Activated naive CD4-positive, alpha-beta T cell treated with anti-CD3 and anti-CD28 coated beads for 36 hours (primary cell): ENCODE results near the gene GASK1A. TPM values are rescaled to one million over a fixed set of nuclear protein-coding genes. Genes with fewer than 3 reads are reported as not detected.

Source experiments
- CTCF ChIA-PET: fragments of 350-600 bp; sonication (Branson Sonifier 250); formaldehyde crosslinking; loops from one replicate; lab custom pipeline; 2021; ENCODE audit warnings: antibody characterized with exemption; lab: Charles Lee
- DNase-seq: peaks from one replicate; pipeline ENCODE4 v3.0.0-alpha.2; 2020
- H3K27ac Mint-ChIP-seq: one replicate; pipeline ENCODE4 v1.8.0; 2021; ENCODE audit warnings: mild to moderate bottlenecking, mixed read lengths
- H3K27me3 Mint-ChIP-seq: one replicate; pipeline ENCODE4 v1.8.0; 2021; ENCODE audit warnings: low read depth, mixed read lengths
- H3K36me3 Mint-ChIP-seq: one replicate; pipeline ENCODE4 v1.8.0; 2021; ENCODE audit warnings: low read depth, mixed read lengths
- H3K4me1 Mint-ChIP-seq: one replicate; pipeline ENCODE4 v1.8.0; 2021; ENCODE audit warnings: low read depth, mixed read lengths
- H3K4me3 Mint-ChIP-seq: one replicate; pipeline ENCODE4 v1.8.0; 2021; ENCODE audit warnings: mild to moderate bottlenecking, moderate library complexity, mixed read lengths
- H3K9me3 Mint-ChIP-seq: one replicate; pipeline ENCODE4 v1.8.0; 2021; ENCODE audit warnings: mixed read lengths
- intact Hi-C: fragments of 100-400 bp; cut with micrococcal nuclease; formaldehyde crosslinking; loops from one replicate; pipeline ENCODE4 v1.15.1; 2023
- total RNA-seq, 2 experiments: library from RNA; stranded (reverse); gene quantifications; one replicate each; pipeline ENCODE4 v1.2.3, GENCODE V29; 2021

Gene GASK1A
- total RNA-seq, 2 experiments from 2014 or later, result not detected

DNA sequence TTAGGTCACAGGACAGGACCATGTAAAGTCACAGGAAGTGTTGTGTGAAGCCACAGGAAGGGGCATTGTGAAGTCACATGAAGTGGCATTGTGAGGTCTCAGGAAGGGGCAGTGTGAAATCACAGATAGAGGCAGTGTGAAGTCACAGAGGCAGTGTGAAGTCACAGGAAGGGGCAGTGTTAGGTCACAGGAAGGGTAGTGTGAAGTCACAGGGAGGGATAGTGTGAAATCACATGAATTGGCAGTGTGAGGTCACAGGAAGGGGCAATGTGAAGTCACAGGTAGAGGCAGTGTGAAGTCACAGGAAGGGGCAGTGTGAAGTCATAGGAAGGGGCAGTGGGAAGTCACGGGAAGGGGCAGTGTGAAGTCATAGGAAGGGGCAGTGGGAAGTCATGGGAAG lies 37.9 kb downstream of the GASK1A start:
- Mint-ChIP-seq H3K36me3 (no peaks in the 10 kb centered on the region), H3K27ac (no peak overlapping the region), H3K4me1 (peaks cover 35% of the 10 kb centered on the region), H3K9me3 (peaks cover 5% of the 10 kb centered on the region), H3K27me3 (no peaks in the 10 kb centered on the region), H3K4me3 (no peak overlapping the region)
- CTCF ChIA-PET, result no interaction called here
- no peak for DNase-seq
- intact Hi-C loops, result no loop called here

DNA sequence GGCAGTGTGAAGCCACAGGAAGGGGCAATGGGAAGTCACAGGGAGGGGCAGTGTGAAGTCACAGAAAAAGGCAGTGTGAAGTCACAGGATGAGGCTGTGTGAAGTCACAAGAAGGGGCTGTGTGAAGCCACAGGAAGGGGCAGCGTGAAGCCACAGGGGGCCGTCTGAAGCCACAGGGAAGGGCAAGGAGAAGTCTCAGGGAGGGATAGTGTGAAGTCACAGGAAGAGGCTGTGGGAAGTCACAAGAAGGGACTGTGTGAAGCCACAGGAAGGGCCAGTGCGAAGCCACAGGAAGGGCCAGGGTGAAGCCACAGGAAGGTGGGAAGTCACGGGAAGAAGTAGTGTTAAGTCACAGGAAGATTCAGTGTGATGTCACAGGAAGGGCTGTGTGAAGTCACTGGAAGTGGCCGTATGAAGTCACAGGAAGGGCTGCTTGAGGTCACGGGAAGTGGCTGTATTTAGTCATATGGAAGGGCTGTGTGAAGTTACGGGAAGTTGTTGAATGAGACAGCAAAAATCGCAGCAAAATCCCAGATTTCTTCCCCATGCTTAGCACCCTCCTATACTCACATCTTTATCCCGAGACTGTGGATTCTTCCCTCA lies 38.6 kb downstream of the GASK1A start:
- no peak for DNase-seq
- no peak overlapping the region for H3K4me3 Mint-ChIP-seq
- H3K27ac Mint-ChIP-seq, result peak overlapping the region; percentile 33
- peaks cover 10% of the 10 kb centered on the region for H3K9me3 Mint-ChIP-seq
- intact Hi-C loops, result no loop called here
- H3K4me1 Mint-ChIP-seq, result peaks cover 41% of the 10 kb centered on the region
- CTCF ChIA-PET, result no interaction called here
- H3K27me3 Mint-ChIP-seq, result no peaks in the 10 kb centered on the region
- no peaks in the 10 kb centered on the region for H3K36me3 Mint-ChIP-seq

DNA sequence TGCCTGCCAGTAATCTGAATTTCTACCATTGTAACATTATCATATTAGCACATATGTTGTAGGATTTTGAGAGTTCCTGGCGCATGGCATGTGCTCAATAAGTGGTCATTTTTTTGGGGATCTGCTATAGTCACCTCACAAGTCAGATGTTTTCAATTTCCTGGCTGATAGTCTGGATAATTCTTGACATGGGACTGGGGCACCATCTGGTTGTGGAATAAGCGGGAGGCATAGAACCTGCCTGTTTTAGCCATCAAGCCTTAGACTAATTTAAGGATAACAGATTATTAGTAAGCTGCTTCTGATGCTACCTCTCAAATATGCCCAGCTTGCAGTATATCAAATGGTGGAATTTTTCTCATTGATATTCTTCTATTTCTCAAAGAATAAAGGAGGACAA lies 39.1 kb downstream of the GASK1A start:
- peaks cover 10% of the 10 kb centered on the region for H3K9me3 Mint-ChIP-seq
- CTCF ChIA-PET, result no interaction called here
- no peak for DNase-seq
- H3K27ac Mint-ChIP-seq, result peak overlapping the region; percentile 33
- no peak overlapping the region for H3K4me3 Mint-ChIP-seq
- intact Hi-C loops, result no loop called here
- H3K4me1 Mint-ChIP-seq, result peaks cover 47% of the 10 kb centered on the region
- no peaks in the 10 kb centered on the region for H3K36me3 Mint-ChIP-seq
- no peaks in the 10 kb centered on the region for H3K27me3 Mint-ChIP-seq

DNA sequence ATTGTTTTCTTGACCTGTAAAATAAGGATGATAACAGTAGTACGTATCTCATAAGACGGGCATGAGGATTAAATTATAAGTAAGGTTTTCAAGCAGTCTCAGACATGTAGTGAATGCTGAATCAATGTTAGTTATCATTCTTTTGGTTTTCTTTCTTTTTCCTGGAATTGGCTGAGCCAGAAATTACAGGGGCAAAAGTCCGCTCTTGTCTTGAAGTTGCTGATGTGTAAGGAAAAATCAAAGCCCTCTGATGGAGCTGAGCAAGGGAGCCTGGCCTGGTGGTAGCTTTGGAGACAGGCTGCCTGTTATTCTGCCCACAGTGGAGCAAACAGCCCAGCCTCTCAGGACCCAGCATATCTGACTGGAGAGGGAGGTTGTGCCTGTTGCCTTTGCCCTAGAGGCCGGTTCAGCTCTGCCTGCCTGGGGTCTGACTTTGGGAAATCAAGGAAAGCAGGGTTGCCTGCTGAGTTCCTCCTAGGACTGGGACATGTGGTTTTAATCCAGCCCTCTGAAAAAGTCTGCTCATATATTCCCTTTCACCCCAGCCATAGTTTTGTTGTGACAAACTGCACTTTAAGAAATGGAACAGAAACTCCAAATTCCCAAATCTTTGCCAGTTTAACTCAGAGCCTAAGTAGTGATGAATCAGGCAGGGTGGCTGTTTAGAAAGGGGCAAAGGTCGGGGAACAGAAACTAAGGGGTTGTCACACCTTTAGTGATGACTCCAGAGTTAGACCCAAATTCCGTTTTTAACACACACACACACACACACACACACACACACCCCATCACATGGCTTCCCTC lies 40.1 kb downstream of the GASK1A start:
- Mint-ChIP-seq H3K27ac (peak overlapping the region; percentile 50), H3K4me1 (peaks cover 56% of the 10 kb centered on the region), H3K36me3 (no peaks in the 10 kb centered on the region), H3K9me3 (peaks cover 10% of the 10 kb centered on the region), H3K27me3 (no peaks in the 10 kb centered on the region), H3K4me3 (no peak overlapping the region)
- CTCF ChIA-PET, result no interaction called here
- no peak for DNase-seq
- intact Hi-C loops, result no loop called here

DNA sequence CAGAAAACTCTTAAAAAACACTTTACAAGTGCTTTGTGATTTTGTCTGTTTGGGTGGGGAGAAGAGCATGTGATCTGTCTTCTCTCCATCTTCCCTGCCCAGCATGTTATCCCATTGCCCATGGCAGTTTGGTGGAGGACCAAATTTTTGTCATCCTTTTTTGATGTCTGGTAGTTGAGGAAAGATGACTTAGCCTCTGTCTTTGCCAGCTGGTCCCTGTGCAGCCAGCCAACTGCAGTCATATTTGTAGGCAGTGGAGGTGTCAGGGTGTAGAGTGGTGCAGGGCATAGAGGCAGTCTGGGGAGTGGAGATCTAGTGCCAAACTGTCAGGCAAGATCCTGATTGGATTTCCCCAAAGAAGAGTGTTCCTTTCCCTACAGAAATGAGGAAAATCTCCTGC lies 40.7 kb downstream of the GASK1A start:
- Mint-ChIP-seq H3K27ac (no peak overlapping the region), H3K36me3 (no peaks in the 10 kb centered on the region), H3K4me1 (peaks cover 62% of the 10 kb centered on the region), H3K4me3 (no peak overlapping the region), H3K9me3 (peaks cover 10% of the 10 kb centered on the region), H3K27me3 (no peaks in the 10 kb centered on the region)
- DNase-seq, result no peak
- CTCF ChIA-PET, result no interaction called here
- intact Hi-C loops, result no loop called here

DNA sequence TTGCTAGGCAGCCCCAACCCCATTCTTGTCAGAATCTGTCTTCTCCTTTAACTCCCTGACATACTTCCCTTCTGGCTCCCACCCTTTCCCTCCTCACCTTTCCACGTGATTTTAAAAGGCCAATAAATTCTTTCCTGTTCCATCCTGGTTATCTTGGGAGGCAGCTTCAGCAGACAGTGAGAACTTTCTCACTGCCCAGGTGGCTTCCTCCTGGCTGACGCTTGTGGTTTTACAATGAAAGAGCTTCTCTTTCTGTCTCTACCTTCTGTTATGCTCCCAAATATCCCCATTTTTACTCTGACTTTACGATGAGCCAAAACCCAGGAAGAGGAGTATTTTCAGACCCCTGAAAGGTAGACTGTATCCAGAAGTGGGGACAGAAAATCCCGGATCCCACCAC lies 42.1 kb downstream of the GASK1A start:
- H3K4me3 Mint-ChIP-seq, result no peak overlapping the region

DNA sequence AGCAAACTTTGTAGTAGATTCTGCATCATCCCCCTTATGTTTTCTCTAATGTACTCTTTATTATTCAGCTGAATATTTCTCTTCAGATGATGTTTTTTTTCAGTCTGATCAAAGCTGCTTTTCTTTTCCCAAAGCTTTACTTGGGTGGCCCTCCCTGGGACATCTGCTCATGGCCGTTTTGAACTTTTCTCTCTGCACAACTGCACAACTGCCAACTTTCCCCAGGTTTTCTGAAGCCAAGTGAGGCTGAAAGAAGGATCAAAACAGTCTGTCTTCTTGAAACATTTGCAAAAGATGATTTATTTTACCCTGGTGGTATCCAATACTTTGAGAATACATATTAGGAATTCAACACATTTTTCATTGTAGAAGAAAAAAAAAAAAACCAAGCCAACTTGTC lies 43.0 kb downstream of the GASK1A start:
- H3K36me3 Mint-ChIP-seq, result no peaks in the 10 kb centered on the region
- CTCF ChIA-PET, result interaction anchor here (0.6 to 0.7 kb wide), 3 partner anchors 182 to 276 kb away, joined by 3 to 7 read pairs (median 4); no protein-coding TSS in a partner anchor
- H3K4me3 Mint-ChIP-seq, result no peak overlapping the region
- H3K9me3 Mint-ChIP-seq, result peaks cover 10% of the 10 kb centered on the region
- peaks cover 74% of the 10 kb centered on the region for H3K4me1 Mint-ChIP-seq
- no peak overlapping the region for H3K27ac Mint-ChIP-seq
- no peak for DNase-seq
- H3K27me3 Mint-ChIP-seq, result no peaks in the 10 kb centered on the region
- intact Hi-C loops, result no loop called here

More for the DNA sequence above, 42.1 kb downstream of the GASK1A start:
- CTCF ChIA-PET, result interaction anchor here (1.0 kb wide), 1 partner anchor 12 kb away, joined by 4 read pairs; no protein-coding TSS in a partner anchor
- DNase-seq, result no peak
- Mint-ChIP-seq H3K27me3 (no peaks in the 10 kb centered on the region), H3K4me1 (peaks cover 72% of the 10 kb centered on the region), H3K36me3 (no peaks in the 10 kb centered on the region), H3K27ac (no peak overlapping the region), H3K9me3 (peaks cover 10% of the 10 kb centered on the region)
- intact Hi-C loops, result no loop called here

DNA sequence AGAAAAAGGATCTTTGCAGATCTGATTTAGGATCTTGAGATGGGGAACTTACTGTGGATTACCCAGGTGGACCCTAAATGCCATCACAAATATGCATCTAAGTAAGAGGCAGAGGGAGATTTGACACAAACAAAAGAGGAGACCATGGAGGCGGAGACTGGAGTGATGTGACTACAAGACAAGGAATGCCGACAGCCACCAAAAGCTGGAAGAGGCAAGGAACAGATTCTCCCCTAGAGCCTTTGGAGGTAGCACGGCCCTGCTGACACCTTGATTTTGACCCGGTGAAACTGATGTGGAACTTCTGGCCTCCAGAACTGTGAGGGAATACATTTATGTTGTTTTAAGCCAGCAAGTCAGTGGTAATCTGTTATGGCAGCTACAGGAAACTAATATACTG lies 44.0 kb downstream of the GASK1A start:
- CTCF ChIA-PET, result no interaction called here
- Mint-ChIP-seq H3K9me3 (peaks cover 10% of the 10 kb centered on the region), H3K4me3 (no peak overlapping the region), H3K27ac (no peak overlapping the region), H3K36me3 (no peaks in the 10 kb centered on the region), H3K27me3 (no peaks in the 10 kb centered on the region), H3K4me1 (peaks cover 74% of the 10 kb centered on the region)
- no peak for DNase-seq
- intact Hi-C loops, result no loop called here

DNA sequence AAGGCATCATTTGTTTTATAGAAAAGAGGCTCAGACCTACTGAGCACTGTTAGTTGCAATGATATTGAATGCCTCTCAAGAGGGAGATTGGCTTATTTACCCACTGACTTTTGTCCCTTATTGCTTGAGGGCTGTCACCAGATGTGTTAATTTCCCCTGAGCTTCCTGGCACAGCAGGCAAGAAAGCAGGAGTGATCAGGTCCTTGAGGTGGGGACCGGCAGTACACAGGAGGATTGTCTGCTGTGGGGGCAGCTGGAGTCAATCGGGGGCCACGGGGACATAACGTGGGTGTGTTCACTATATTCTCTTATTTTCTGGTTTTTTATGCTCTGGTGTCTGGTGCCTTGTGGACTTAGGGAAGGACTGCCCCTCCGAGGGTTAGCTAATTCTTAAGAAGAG lies 44.6 kb downstream of the GASK1A start:
- intact Hi-C loops, result no loop called here
- Mint-ChIP-seq H3K4me3 (peak overlapping the region; percentile 30), H3K9me3 (peaks cover 10% of the 10 kb centered on the region), H3K27me3 (no peaks in the 10 kb centered on the region), H3K4me1 (peaks cover 70% of the 10 kb centered on the region), H3K27ac (peak overlapping the region; percentile 75), H3K36me3 (no peaks in the 10 kb centered on the region)
- DNase-seq, result no peak
- CTCF ChIA-PET, result interaction anchor here (0.8 to 0.9 kb wide), 3 partner anchors 16 to 87 kb away, joined by 3 read pairs; no protein-coding TSS in a partner anchor

DNA sequence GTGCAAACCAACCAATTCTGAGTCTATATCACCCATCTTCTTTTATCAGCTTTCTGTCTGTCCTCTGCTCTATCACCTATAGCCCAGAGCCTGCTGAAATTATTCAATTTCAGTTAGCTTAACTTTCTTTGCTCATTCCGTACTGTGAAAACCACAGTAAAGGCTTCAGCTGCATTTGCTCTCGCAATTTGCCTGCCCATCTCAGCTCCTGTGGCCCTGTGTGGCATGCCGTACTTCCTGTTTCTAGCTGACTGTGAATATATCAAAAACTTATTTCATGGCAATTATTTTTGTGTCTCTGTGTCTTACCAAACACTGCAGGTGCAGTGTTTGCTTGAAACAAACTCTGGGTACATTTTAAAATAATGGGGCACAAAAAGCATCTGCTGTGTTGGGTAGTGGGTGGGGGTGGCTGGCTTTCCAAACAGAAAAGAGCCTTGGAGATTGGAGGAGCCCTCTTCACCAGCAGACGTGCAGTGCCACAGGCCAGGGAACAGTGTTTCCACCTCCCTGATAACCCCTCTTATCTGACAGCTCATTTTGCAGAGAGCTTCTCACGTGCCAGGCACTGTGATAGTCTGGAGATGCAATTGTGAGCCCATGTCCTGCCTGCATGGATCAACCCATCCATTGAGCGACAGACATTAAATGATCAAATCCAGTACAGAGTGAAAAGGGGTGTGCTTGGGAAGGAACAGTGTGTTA lies 45.2 kb downstream of the GASK1A start:
- Mint-ChIP-seq H3K36me3 (no peaks in the 10 kb centered on the region), H3K27ac (peak overlapping the region; percentile 75), H3K4me3 (peak overlapping the region; percentile 30), H3K27me3 (no peaks in the 10 kb centered on the region), H3K9me3 (peaks cover 10% of the 10 kb centered on the region), H3K4me1 (peaks cover 66% of the 10 kb centered on the region)
- intact Hi-C loops, result no loop called here
- CTCF ChIA-PET, result interaction anchor here (0.6 to 0.9 kb wide), 4 partner anchors 17 to 87 kb away, joined by 3 read pairs; no protein-coding TSS in a partner anchor
- peak; percentile 80 for DNase-seq

DNA sequence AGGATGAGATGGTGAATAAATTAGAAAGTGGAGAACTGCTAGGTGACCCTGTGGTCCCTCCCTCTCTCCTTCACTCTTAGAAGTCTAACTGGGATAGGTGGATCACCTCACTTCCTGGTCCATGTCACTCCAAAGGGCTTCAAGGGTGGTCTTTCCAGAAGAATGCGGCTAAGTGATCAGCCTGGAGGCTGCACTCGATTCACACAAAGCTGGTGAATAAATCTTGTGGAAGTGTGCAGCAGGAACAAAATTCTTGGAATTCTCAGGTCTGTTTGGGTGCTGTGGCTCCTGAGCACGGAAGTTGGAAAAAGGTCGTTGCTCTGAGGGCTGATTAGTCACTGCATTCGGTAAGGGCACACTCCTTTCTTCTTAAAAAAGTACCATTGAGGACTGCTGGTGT lies 46.3 kb downstream of the GASK1A start:
- no peaks in the 10 kb centered on the region for H3K27me3 Mint-ChIP-seq
- no peaks in the 10 kb centered on the region for H3K36me3 Mint-ChIP-seq
- no peak overlapping the region for H3K4me3 Mint-ChIP-seq
- H3K27ac Mint-ChIP-seq, result no peak overlapping the region
- no peak for DNase-seq
- intact Hi-C loops, result no loop called here
- peaks cover 10% of the 10 kb centered on the region for H3K9me3 Mint-ChIP-seq
- peaks cover 62% of the 10 kb centered on the region for H3K4me1 Mint-ChIP-seq
- CTCF ChIA-PET, result interaction anchor here (1.1 kb wide), 1 partner anchor 18 kb away, joined by 3 read pairs; no protein-coding TSS in a partner anchor

DNA sequence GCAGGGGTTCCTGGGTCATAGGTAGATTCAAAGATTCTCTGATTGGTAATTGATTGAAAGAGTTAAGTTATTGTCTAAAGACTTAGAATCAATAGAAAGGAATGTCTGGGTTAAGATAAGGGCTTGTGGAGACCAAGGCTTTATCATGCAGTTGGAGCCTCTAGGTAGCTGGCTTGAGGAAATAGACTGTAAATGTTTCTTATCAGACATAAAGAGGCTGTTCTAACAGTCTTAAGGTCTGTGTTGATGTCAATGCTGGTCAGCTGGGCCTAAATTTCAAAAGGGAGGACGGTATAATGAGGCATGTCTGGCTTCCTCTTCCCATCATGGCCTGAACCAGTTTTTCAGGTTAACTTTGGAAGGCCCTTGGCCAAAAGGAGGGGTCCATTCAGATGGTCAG lies 48.9 kb downstream of the GASK1A start:
- no peak overlapping the region for H3K4me3 Mint-ChIP-seq
- intact Hi-C loops, result no loop called here
- no peaks in the 10 kb centered on the region for H3K36me3 Mint-ChIP-seq
- CTCF ChIA-PET, result no interaction called here
- DNase-seq, result no peak
- H3K4me1 Mint-ChIP-seq, result peaks cover 39% of the 10 kb centered on the region
- no peak overlapping the region for H3K27ac Mint-ChIP-seq
- H3K27me3 Mint-ChIP-seq, result no peaks in the 10 kb centered on the region
- no peaks in the 10 kb centered on the region for H3K9me3 Mint-ChIP-seq
